CD8-positive, alpha-beta memory T cell (primary cell): ENCODE measurements around the gene PTGS1. TPM values are rescaled to one million over a fixed set of nuclear protein-coding genes. Genes with fewer than 3 reads are reported as not detected.

Experiments used
- polyA plus RNA-seq: library from polyadenylated mRNA; unstranded; fragments of 300-500 nt; fragmentation: Illumina TruSeq; gene quantifications from one replicate; pipeline ENCODE4 v1.2.3, GENCODE V29; 2021
- total RNA-seq, 2 experiments: library from RNA; stranded (reverse); gene quantifications; one replicate each; pipeline ENCODE4 v1.2.3, GENCODE V29; 2021

PTGS1 gene
- total and polyA plus RNA-seq, 3 experiments from 2014 or later = 0.27 to 0.44 TPM; not detected in 1

Other genes with a start within 250 kb of the PTGS1 start
- 10 to 100 TPM; 50.7 to 54.6 TPM for gene NDUFA8, start 211.2 kb upstream of the PTGS1 start, total RNA-seq
- 74.4 TPM for gene NDUFA8, start 211.2 kb upstream of the PTGS1 start, polyA plus RNA-seq
- gene MORN5, start 211.1 kb upstream of the PTGS1 start, total RNA-seq = not detected
- not detected for gene MORN5, start 211.1 kb upstream of the PTGS1 start, polyA plus RNA-seq
- not detected for gene LHX6, start 142.1 kb upstream of the PTGS1 start, total RNA-seq
- not detected for gene LHX6, start 142.1 kb upstream of the PTGS1 start, polyA plus RNA-seq
- 10 to 100 TPM; 36.6 to 37.4 TPM for gene RBM18, start 106.2 kb upstream of the PTGS1 start, total RNA-seq
- 26.2 TPM for gene RBM18, start 106.2 kb upstream of the PTGS1 start, polyA plus RNA-seq
- 10 to 100 TPM; 74.6 to 75.9 TPM for gene MRRF, start 106.1 kb upstream of the PTGS1 start, total RNA-seq
- gene MRRF, start 106.1 kb upstream of the PTGS1 start, polyA plus RNA-seq = 18.9 TPM
- not detected for gene OR1J1, start 106.9 kb downstream of the PTGS1 start, total RNA-seq
- not detected for gene OR1J1, start 106.9 kb downstream of the PTGS1 start, polyA plus RNA-seq
- not detected for gene OR1J2, start 139.8 kb downstream of the PTGS1 start, total RNA-seq
- gene OR1J2, start 139.8 kb downstream of the PTGS1 start, polyA plus RNA-seq = not detected
- gene OR1J4, start 148.1 kb downstream of the PTGS1 start, total RNA-seq = not detected
- gene OR1J4, start 148.1 kb downstream of the PTGS1 start, polyA plus RNA-seq = not detected
- gene OR1N1, start 156.3 kb downstream of the PTGS1 start, total RNA-seq = not detected
- gene OR1N1, start 156.3 kb downstream of the PTGS1 start, polyA plus RNA-seq = not detected
- gene OR1N2, start 182.1 kb downstream of the PTGS1 start, total RNA-seq = not detected
- not detected for gene OR1N2, start 182.1 kb downstream of the PTGS1 start, polyA plus RNA-seq
- not detected for gene OR1L8, start 212.4 kb downstream of the PTGS1 start, total RNA-seq
- not detected for gene OR1L8, start 212.4 kb downstream of the PTGS1 start, polyA plus RNA-seq
- gene OR1Q1, start 243.7 kb downstream of the PTGS1 start, total RNA-seq = not detected
- not detected for gene OR1Q1, start 243.7 kb downstream of the PTGS1 start, polyA plus RNA-seq